RWPE1 (cell line): ENCODE measurements around the gene METAP1D.

Experiments used
- CTCF ChIA-PET: fragments of 350-600 bp; sonication (Branson Sonifier 250); formaldehyde crosslinking; extraction: SDS; loops from one replicate; lab custom pipeline; 2021; lab: Yijun Ruan, JAX
- POLR2A ChIA-PET: fragments of 400-600 bp; formaldehyde crosslinking; extraction: SDS; loops from one replicate; lab custom pipeline; 2020; ENCODE audit warnings: antibody characterized with exemption; ENCODE audit not compliant: low non-redundant PET; lab: Yijun Ruan, JAX
- DNase-seq: peaks from one replicate; pipeline ENCODE4 v3.0.0; 2012; ENCODE audit warnings: low spot score
- H3K27ac ChIP-seq: fragments of 450-650 bp; 2 replicates; pipeline ENCODE4 v1.5.1; 2017
- CTCF ChIP-seq: fragments of 450-650 bp; conservative IDR thresholded peaks from 2 replicates; pipeline ENCODE4 v1.5.1; 2017; ENCODE audit warnings: low read depth, mild to moderate bottlenecking

METAP1D gene

GRCh38 chr2:172072303-172072702 lies 72.5 kb downstream of the METAP1D start:
- CTCF ChIA-PET: interaction anchor here (0.6 kb wide), 1 partner anchor 397 kb away, joined by 3 read pairs; no protein-coding TSS in a partner anchor
- no peak for TF ChIP-seq CTCF
- POLR2A ChIA-PET: no interaction called here
- DNase-seq: no peak
- no peak overlapping the region for H3K27ac ChIP-seq

- ChIA-PET CTCF (interaction anchor here (0.6 to 0.7 kb wide), 2 partner anchors 41 to 397 kb away, joined by 3 read pairs; no protein-coding TSS in a partner anchor), POLR2A (no interaction called here)
- no peak overlapping the region for H3K27ac ChIP-seq
- no peak for DNase-seq
- TF ChIP-seq CTCF: no peak
Measured at GRCh38 chr2:172072706-172073105, 73.0 kb downstream of the METAP1D start.

GRCh38 chr2:172073518-172073917 lies 73.8 kb downstream of the METAP1D start:
- no peak for DNase-seq
- CTCF ChIA-PET: no interaction called here
- H3K27ac ChIP-seq: no peak overlapping the region
- POLR2A ChIA-PET: no interaction called here
- TF ChIP-seq CTCF: no peak

- no peak for TF ChIP-seq CTCF
- no peak for DNase-seq
- POLR2A ChIA-PET: no interaction called here
- H3K27ac ChIP-seq: no peak overlapping the region
- CTCF ChIA-PET: no interaction called here
Measured at GRCh38 chr2:172074254-172074653, 74.5 kb downstream of the METAP1D start.

GRCh38 chr2:172079416-172079815 lies 79.7 kb downstream of the METAP1D start:
- no peak overlapping the region for H3K27ac ChIP-seq
- TF ChIP-seq CTCF: no peak
- DNase-seq: no peak
- ChIA-PET POLR2A (no interaction called here), CTCF (no interaction called here)

GRCh38 chr2:172079838-172080640 lies 80.3 kb downstream of the METAP1D start:
- TF ChIP-seq CTCF: no peak
- DNase-seq: no peak
- CTCF ChIA-PET: no interaction called here
- POLR2A ChIA-PET: no interaction called here
- H3K27ac ChIP-seq: no peak overlapping the region
